NCI-H82 (cell line): ENCODE measurements around the gene XIRP2.
"Not testable (repeated sequence)": the region's sequence is repeated elsewhere in the genome, so short reads cannot be mapped to it uniquely, and the experiment has no call there.

ENCODE experiments used
- DNase-seq: peaks from one replicate; lab custom pipeline; 2025; lab: John Stamatoyannopoulos, UW

Gene XIRP2

DNA sequence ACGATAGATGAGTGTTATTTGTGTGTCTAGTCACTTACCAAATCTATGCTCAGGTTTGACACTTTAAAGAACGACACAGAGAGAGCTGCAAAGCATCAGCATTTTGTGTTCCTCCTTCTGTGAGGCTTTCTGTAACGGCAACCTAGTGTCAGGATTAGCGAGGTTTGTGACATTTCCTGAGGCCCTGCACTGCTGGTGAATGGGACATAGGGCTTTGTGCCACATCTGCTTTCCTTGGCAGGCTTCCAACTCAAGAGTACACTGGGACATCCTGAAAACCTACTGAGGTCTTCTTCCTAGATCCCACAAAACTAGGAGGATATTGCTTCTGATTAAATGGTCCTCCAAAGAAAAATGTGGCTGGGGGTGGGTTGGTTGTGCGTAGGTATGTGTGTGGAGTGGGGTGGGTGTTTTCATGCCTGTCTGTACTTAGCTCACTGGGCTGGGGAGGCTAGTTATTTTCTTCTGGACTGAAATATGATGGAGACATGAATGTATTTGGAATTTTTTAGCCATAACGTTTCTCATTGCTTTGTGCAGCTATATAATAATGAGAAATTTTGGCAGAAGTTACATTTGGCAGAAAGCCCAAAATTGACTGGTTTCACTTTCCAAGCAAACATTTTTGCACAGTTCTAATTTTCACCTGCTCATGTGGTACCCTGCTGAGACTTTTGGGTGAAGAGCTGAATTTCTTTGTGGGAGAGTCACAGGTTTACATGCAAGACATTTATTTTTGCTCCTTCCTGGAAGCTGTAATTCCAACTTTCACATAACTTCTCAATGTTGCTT lies 308.4 kb downstream of the XIRP2 start:
- peak; percentile 92 for DNase-seq

DNA sequence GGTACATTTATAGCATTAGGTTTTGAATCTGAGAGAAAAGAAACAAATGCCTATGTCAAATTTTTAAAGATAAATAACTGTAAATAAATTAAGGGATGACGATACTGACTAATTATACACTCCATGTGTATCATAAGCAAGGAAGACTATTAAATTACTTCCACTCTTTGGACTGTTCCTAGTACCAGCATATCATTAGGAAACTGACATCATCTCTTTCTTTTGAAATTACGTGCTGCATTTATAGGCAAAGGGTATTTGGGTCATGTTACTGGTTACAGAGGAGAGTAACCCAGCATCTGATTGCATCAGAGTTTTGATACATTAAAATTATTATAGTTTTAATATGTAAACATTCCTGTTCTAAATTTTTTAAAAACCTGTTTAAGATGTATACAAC lies 309.7 kb downstream of the XIRP2 start:
- DNase-seq, result no peak

DNA sequence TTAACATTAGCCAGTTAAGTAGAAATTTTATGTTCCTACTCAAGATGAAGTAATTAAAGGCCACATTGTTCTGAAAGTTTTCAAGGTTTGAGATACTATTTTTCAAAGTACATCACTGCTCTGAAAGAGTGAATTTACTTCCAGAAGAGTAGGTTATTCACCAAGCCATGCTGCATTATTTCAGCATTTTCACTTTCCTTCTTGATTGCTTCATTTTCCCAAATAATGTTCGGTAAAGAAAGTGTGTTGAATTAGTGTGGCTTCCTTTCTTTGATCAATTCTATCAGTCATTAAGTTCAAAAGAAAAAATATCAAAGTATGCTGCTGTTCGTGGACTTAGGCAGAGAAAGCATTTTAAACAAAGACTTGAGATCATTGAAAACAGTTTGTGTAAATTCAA lies 310.3 kb downstream of the XIRP2 start:
- no peak for DNase-seq

DNA sequence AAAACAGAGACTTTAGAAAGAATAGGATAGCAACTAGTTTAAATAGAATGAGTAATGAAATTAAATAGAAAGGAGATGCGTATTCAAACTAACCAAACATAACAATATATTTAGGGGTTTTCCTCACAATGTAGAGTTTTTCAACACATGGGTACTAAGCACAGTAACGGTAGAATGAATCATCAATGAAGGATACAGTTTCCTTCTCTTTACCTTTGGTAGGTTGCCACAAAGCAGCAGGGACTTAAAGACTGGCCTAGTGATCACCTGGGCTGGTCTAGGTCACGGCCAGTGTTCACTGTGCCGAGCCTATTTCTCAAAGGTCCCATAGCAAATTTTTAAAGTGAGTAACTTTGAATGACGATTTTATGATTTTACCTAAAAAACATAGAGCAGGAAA lies 311.7 kb downstream of the XIRP2 start:
- no peak for DNase-seq

DNA sequence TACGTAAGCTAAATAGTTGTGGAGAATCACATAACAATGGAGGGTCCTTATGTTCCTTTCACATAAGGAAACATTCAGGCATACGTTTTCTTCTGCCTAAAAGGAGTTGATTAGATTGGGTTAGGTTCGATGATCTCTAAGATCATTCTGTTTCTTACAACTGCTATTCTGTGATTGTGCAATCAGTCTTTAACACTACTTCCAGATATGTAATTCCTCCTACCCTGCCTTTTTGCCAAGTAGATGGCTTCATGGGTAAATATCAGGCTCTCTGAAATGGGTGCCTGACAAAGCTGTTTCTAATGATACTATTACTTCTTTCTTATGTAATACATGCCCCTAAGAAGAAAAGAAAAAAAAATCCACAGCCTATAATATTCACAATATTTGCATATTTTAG lies 321.5 kb downstream of the XIRP2 start:
- no peak for DNase-seq

DNA sequence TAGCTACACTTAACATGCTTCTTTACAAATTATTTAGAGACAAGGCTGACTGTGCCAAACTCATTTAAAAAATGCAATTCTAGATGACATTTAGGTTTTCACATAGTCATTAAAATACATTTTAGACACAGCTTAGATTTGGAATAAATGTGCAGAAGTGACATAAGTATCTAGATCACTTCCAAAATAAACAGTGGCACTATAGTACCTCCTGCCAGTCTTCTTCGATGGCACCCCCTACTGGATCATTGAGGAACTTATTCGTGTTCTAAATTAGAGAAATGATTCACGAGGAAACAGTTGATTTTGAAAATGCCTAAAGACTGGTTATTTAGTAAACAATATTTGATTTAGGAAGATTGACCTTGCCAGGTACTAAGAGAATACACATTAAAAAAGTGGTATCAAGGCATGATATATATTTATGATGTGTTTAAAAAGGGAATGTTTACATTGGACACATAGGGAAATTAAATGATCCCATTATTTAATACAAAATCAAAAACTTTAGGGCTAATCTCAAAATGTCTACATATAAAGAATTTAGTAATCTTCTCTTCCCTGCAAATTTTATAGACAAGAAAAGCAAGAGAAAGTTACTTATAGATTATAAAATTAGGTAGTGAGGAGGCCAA lies 323.9 kb downstream of the XIRP2 start:
- DNase-seq, result peak; percentile 85

DNA sequence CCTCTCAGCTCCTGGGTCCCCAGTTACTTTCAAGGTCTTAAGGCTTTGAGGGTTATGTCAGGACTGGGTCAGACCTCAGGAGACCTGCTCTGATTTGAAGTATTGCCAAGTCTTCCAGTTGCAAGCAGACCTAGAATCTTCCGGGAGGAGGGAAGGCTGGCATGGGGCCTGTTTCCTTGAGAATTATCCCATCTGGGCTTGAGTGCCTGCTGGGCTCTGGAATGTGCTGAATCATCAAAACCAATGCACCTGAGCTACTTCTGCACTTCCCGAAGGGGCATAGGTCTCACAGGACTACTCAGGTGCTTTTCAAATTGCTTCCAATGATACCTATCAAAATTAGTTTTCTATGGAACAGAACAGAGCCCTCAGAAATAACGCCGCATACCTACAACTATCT lies 327.3 kb downstream of the XIRP2 start:
- no peak for DNase-seq

DNA sequence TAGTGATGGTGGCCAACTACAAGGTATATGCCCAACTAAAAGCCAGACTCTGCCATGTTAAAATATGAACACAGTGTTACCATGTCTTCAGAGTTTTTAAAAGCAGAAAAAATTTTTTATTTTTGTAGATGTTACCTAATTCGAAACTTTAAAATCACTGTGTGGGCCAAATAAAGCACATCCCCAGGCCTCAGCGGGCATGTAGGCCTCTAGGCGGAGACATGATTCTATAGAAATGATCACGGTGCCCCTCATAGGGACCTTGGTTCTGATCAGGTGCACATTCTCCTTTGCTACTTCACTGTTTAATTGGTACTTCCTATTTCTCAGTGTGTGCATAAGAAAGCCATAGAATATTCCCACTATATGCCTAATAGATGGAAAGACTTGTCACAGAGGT lies 349.2 kb downstream of the XIRP2 start:
- DNase-seq, result no peak

DNA sequence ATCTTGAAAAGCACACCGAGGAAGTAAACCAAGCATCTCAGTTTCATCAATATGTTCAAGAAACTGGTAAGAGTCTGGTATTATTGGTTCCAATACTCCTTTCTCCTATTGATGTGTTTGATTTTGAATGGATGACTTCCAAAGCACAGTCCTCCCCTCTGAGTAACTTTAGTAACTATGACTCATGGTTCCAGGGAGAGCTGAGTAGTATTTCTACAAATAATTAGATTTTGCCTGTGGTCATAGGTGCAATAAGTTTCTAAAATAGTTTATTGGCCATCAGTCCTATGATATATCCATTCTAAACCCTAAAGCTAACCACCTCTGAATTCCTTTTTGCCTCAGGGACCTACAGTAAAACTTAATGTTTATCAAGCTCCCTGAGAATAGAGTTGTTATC lies 352.4 kb downstream of the XIRP2 start:
- no peak for DNase-seq

DNA sequence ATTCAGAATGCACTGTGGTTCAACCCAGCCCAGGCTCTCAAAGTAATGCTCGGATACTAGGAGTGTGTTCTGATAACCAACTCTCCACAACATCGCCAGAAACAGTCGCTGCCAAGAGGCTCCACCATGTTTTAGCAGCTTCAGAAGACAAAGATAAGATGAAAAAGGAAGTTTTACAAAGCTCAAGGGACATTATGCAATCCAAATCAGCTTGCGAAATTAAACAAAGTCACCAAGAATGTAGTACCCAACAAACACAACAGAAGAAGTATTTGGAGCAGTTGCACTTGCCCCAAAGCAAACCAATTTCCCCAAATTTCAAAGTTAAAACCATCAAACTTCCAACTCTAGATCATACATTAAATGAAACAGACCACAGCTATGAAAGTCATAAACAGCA lies 360.9 kb downstream of the XIRP2 start:
- DNase-seq, result no peak

DNA sequence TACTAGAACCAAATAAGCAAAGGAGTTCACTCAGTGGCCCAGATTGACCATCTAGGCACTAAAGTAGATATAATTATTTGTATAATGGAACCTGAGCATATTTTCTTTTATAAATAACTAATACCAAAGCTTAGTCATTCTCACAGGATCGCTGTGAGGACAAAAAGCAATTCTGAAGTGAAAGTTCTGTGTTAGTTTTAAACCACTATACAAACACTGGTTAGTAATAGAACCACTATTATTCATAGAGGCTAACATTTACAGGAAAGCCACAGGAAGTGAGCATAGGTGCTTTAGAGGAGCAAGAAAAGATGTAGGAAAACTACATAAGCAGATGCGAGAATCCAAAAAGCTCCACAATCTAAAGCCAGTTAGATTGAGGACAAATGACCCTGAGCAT lies 364.7 kb downstream of the XIRP2 start:
- no peak for DNase-seq

DNA sequence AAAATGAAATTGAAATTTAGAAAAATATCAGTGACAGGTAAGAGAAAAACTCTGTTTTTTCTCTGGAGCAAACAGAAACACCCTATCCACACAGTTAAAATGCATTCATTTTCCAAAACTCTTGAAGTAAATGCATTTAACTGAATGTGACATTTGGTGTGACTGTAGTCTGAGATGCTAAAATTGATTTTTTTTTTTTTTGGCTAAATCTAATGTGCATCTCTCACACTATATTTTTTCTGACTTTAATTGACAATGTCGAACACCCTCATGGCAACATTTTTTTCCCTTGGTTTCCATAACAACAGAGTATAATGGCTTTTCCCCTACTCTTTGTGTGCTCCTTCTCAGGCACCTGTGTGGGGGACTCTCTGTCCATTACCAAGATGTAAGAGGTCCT lies 366.4 kb downstream of the XIRP2 start:
- DNase-seq, result no peak

DNA sequence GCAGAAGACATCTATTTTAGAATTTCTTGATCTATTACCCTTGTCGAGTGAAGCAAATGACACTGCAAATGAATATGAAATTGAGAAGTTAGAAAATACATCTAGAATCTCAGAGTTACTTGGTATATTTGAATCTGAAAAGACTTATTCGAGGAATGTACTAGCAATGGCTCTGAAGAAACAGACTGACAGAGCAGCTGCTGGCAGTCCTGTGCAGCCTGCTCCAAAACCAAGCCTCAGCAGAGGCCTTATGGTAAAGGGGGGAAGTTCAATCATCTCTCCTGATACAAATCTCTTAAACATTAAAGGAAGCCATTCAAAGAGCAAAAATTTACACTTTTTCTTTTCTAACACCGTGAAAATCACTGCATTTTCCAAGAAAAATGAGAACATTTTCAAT lies 370.4 kb downstream of the XIRP2 start:
- peak; percentile 31 for DNase-seq

DNA sequence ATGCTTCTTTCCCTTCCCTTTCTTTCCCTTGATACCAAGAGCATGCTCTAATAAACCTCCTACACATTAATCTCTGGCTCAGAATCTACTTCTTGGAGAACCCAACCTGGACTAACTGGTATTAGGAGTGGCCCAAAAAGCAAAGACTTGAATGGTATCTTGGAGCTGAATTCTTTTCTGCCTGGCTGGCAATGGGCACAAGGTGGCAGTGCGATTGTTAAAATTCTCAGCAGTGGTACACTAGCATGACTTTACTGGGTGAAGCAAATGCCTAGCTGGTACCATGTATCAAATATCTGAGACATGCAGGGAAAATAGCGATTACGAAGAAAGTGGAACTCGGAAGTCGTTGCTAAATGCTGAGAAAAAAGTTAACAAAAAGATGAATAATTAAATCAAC lies 376.1 kb downstream of the XIRP2 start:
- DNase-seq, result peak; percentile 50

DNA sequence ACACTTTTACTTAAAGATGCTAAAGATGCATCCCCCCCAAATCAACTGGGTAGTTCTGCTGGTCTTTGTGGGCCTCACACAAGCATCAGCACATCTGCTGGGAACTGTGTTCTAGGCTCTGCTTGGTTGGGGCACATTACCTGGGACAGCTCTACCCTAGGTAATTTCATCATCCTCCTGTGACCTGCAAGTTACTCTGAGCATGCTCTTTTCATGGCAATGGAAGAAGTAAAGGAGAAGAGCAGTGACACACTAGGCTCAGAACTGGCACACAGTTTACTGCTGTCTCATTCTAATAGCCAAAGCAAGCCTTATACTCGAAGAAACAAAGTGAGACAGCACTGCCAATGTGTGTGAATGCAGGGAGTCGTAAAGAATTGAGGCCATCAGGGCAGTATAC lies 376.7 kb downstream of the XIRP2 start:
- DNase-seq, result no peak

DNA sequence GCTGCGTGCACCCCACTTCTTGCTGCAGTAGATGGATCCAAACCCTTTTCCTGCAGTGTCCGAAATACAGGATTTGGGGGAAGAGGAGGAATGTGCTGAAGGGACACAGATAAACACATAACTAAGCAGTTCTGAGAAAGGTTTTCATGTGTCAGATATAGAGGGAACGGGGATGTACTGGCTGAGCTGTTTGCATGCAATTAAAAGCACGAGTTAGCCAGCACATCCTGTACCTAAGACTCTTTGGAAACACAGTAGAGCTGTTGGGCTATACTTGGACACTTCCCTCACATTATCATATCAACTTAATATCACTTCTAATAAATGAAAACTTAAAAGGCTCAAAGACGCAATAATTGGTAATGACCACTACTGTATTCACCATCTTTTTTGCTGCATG lies 377.4 kb downstream of the XIRP2 start:
- DNase-seq, result no peak

DNA sequence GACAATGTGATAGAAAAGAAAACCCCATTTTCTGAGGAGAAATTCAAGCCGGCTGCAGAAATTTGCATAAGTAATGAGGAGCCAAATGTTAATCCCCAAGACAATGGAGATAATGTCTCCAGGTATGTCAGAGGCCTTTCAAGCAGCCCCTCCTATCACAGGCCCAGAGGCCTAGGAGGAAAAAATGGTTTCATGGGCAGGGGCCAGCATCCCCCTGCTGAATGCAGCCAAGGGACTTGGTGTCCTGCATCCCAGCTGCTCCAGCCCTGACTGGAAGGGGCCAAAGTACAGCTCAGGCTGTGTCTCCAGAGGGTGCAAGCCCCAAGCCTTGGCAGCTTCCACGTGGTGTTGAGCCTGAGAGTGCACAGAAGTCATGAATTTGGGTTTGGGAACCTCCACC lies 380.0 kb downstream of the XIRP2 start:
- DNase-seq, result not testable (repeated sequence)

DNA sequence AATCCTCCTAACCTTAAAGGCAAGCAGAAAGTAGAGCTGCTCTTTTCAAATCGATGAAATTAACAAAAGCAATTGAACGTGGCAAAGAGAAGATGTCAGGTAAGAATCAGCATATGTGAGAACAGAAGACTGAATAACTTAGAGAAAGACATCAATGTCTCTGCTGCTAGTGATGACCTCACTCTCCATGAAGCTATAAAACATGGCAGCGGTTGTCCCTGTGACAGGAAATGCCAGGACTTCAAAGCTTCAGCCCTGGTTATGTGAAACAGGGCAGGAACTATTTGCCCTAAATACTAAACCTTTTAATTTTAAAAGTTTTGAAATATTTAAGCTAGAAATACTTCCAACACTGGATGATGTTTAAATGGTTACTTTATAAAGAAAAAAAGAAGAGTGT lies 383.7 kb downstream of the XIRP2 start:
- no peak for DNase-seq

DNA sequence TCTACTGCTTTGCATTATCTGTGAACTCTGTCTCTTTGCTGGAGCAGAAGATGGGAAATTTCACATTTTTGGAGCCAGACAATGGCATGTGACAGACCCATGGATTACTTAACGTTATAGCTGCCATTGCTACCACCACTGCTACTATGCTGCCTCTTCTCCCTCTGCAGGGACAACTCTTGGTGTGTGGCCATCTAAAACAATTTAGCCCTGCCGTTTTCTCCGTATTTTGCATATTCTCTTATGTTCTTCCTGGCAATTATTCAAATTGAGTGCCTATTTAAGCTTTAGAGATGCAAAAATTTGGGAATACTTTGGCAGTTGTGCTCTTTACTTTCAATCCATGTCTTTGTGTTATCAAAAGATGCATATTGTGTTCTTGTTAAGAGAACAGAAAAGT lies 386.8 kb downstream of the XIRP2 start:
- no peak for DNase-seq

DNA sequence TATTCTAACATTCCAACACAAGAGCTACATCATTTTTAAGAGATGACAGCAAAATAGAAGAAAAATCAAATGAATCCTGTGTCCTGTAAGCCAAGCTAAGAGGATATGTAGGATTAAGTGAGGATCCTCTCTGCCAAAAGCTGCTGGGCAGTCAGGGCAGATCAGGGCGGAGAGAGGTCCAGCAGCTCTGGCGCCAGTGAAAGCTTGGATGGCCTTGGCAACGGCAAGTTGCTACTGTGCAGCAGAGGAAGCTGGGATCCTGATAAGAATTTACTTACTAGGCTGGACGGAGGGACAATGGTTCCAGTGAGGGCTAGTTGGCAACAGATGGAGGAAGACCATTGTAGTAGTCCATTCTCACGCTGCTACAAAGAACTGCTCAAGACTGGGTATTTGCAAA lies 391.5 kb downstream of the XIRP2 start:
- DNase-seq, result peak; percentile 78

DNA sequence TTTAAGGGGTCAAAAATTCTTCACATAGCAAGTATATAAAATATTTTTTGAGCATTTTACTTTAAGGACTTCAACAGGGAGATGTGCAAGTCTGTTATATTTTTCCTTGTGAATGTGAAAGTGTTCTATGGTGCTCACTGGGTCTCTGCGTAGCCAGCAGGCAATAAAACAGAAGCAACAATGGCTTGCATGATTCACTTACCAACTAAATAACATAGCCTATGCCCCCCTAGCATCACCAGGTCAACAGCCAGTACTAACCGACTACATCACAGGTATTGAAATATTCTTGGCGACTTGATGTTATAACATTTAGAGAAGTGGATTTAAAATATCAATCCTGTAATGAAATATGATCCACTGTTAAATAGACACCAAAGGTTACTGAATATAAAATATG lies 398.9 kb downstream of the XIRP2 start:
- peak; percentile 12 for DNase-seq

DNA sequence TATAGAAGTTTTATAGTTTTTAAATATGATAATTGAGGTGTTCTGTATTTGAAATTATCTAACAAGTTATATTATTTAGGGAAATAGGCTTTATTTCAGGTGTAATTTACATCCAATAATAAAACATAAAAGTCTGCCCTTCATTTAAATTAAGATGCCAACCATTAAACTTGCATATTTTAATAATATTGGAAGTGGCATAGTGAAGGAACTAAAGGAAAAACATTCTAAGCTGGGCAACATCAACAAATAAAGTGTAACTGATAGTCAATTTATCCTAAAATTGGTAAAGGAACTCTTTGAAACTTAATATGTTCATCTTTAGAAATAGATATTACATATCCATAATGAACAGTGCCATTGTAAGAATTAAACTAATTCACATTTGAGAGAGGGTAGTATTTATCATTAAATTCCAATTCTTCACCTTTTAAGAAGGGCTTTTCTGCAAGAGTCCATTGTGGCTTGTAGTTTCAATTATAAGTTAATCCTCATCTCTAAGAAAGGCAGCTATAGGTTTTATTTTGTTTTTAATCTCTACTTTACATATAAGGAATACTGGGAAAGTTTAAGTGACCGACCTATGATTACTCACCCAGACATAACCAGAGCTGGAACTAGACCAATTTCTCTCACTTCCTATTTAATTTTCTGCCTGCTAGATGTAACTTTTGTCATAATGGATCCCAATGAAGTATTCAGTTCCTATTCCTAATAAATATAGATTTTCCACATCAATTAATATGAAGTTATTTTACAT lies 401.6 kb downstream of the XIRP2 start:
- no peak for DNase-seq
